Glomerular visceral epithelial cell (primary cell): Measurements from ENCODE around the gene ARHGAP35.
"Not testable (repeated sequence)": the region's sequence is repeated elsewhere in the genome, so short reads cannot be mapped to it uniquely, and the experiment has no call there.

Experiments
- DNase-seq: peaks from one replicate; pipeline ENCODE4 v3.0.0-alpha.2; 2016; ENCODE audit errors: extremely low spot score

The ARHGAP35 gene

GRCh38 chr19:46871173-46871572 is 10.4 kb downstream of the ARHGAP35 start:
- not testable (repeated sequence) for DNase-seq

- no peak for DNase-seq
Observed at GRCh38 chr19:46872967-46873366, 12.2 kb downstream of the ARHGAP35 start.

- no peak for DNase-seq
Observed at GRCh38 chr19:46875234-46875633, 14.4 kb downstream of the ARHGAP35 start.

GRCh38 chr19:46875657-46876056 is 14.9 kb downstream of the ARHGAP35 start:
- no peak for DNase-seq

- peak; percentile 89 for DNase-seq
Observed at GRCh38 chr19:46878613-46879375, 18.0 kb downstream of the ARHGAP35 start.

GRCh38 chr19:46880431-46880830 is 19.6 kb downstream of the ARHGAP35 start:
- no peak for DNase-seq

GRCh38 chr19:46881092-46881491 is 20.3 kb downstream of the ARHGAP35 start:
- no peak for DNase-seq

GRCh38 chr19:46882034-46882433 is 21.2 kb downstream of the ARHGAP35 start:
- DNase-seq = peak; percentile 54

GRCh38 chr19:46882751-46883150 is 22.0 kb downstream of the ARHGAP35 start:
- DNase-seq = not testable (repeated sequence)

- no peak for DNase-seq
Observed at GRCh38 chr19:46885411-46885810, 24.6 kb downstream of the ARHGAP35 start.

GRCh38 chr19:46886546-46887239 is 25.9 kb downstream of the ARHGAP35 start:
- no peak for DNase-seq

- no peak for DNase-seq
Observed at GRCh38 chr19:46887240-46887782, 26.5 kb downstream of the ARHGAP35 start.

- no peak for DNase-seq
Observed at GRCh38 chr19:46890423-46891170, 29.8 kb downstream of the ARHGAP35 start.

GRCh38 chr19:46892252-46893179 is 31.7 kb downstream of the ARHGAP35 start:
- no peak for DNase-seq

- DNase-seq = no peak
Observed at GRCh38 chr19:46896076-46896794, 35.4 kb downstream of the ARHGAP35 start.

GRCh38 chr19:46898731-46899130 is 37.9 kb downstream of the ARHGAP35 start:
- DNase-seq = peak; percentile 48

GRCh38 chr19:46900341-46900740 is 39.5 kb downstream of the ARHGAP35 start:
- no peak for DNase-seq

GRCh38 chr19:46901701-46902401 is 41.1 kb downstream of the ARHGAP35 start:
- peak; percentile 70 for DNase-seq

- peak; percentile 61 for DNase-seq
Observed at GRCh38 chr19:46902402-46902766, 41.6 kb downstream of the ARHGAP35 start.

GRCh38 chr19:46903458-46903857 is 42.7 kb downstream of the ARHGAP35 start:
- no peak for DNase-seq
